NK-92 (cell line): ENCODE measurements around the gene MFSD6.

ENCODE experiments used
- DNase-seq: peaks from one replicate; lab custom pipeline; 2025; ENCODE audit not compliant: unreplicated experiment; lab: John Stamatoyannopoulos, UW

Gene MFSD6

DNA sequence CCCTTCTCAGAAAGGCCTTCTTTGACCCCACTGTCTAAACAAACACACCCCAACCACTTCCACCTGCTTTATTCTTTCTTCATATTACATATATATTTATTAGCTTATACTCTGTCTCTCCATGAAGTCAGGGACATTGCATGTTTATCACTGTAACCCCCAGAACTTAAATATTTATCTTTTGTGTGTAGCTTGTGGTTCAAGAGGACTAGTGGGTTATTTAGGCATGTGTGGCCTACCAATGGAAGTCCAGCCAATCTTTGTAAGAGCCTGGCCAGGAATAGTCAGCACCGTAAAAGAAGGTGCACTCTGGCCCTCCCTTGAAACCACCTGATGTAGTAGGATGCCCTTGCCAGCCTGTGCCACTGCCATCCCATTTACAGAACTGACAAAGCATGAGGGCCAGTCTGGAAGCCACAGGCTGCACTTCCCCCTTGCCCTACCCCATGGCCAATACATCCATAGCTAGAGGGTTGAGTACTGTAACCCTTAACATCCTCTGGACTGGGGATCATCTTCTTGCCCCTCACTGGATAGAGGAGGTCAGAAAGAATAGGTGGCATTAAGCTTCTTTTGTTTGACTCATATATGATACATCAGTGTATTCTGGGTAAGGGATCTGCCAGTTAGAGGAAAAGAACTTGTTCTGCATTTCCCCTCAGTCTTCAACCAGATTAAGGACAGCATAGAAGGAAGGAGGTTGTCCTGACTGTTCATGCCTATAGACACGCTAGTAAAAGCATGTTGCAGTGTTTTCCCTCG is 121.5 kb downstream of the MFSD6 start:
- no peak for DNase-seq

DNA sequence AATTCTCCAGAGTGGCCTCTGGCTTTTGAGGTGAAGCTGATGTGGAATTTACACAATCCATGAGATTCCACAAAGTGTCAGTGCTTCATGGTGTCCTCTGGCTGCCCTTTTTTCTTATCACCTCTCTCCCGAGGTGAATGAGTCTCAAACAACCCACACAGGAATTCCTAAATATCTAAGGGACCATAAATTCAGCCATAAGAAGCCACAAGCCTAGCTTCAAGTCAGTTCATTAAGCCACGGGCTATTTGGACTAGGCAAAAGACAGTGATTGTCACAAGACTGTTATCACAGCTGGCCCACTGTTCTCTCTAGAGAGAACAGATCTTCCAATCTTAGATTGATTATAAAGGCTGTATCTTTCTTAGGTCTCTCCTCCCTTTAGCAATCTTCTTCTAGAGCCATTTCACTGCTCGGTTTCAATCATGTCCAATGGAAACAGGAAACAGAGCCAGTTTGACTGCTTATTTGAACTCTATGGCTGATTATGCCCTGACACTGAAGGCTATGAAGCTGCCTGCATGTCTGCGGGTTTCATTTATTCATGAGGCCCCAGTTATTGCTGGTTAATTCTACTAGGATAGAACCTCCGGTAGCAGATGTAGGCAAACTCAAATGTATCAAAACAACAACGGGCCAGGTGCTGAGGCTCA is 122.2 kb downstream of the MFSD6 start:
- DNase-seq = no peak

DNA sequence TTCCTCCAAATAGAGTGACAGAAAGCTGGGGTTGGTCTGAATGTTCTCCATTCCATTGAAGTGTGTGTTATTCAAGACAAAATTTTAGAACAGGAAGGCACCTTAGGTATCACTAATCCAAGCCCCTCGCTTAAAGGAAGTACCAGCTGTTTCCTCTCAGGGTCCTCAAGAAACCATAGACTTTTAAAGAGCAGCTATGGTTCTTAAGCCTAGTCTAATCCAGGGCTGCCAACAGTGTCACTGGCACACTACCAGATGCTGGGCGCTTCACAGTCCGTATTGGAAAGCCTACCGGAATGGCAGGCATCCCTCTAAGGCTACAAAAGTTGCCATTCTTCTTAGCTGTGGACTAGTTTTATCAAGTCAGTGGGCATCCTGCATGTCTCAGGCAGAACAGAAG is 124.4 kb downstream of the MFSD6 start:
- DNase-seq = no peak

DNA sequence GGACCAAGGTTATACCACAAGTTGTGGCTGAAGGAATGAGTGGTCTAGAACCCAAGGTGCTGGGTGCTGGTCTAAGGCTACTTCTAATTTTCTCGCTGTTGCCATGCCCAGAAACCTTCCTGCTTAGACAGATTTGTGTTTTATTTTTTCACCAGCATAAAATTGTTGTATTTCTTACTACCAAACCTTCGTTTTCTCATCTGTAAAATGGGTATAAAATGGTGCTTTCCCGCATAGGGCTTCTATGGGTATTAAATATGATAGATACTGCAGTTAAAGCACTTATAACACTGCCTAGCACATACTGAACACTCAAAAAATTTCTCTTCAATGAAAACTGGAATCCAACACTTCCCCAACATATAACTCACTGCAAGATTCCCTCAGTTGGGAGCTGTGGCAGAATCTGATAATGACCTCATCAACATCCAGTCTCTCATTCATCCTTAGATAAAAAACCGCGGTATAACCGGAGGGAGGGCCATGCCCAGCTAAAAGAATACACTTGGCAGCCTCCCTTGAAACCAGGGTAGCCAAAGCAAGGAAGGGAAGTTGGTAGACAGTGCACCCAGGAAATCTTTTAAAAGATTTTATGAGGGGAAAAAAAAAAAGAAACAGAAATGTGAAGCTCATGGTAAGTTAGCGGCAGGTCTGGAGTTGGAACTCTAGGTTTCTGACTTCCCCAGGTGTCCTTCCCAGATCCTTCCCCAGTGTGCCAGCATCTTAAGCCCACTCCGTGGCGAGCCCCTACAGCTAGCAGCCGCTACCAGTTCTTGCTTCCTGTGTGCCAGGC is 125.2 kb downstream of the MFSD6 start:
- DNase-seq = no peak

DNA sequence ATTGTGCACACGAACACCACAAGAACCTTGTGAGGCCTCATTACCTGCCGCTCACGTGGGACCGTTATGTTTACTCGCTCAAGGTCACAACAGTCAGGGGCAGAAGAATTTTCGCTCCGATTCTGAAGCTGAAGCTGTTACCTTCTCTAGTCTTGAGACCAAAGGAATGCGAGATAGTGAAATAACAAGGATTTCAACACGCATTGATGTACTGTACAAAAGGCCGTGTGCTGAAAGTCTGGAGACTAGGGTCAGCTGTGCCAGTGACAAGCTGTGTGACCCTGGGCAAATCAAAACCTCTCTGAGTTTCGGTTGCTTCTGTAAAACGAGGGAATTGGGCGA is 125.8 kb downstream of the MFSD6 start:
- no peak for DNase-seq

DNA sequence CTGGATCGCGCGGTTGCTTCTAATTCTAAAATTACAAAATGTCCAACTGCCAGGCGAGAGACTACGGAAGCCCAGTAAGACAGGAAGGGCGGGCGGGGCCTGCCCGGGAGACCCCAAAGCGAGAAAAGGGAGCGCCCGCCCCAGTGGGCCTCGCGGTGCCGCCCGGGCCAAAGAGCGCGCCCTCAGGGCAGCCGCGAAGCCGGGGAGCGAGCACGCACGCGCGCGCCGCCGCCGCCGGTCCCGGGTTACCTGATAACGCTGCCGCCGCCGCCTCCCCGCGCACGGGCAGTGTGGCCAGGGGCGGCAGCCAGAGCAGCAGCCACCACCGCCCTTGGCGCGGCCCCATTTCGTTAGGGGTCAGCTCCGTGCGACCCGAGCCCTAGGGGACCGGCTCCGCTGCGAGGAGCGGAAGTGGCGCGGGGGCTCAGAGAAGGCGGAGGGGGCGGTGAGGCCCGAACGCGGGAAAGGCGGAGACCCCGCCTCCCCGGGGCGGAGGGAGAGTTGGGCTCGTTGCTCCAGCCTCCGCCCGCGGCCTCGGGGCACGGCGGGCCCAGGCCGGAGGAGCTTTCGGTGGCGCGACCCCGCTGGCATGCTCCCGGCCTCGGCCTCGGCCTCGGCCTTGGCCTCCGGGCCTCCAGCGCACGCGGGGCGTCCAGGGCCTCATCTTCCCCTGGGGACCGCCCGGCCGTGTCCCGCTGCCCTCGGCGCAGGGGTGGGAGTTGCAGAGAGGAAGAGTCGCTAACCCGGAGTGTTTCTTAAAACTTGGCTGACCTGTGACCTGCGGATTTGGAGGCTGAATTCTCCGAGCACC is 126.4 kb downstream of the MFSD6 start, which contains the start of gene NEMP2:
Gene NEMP2 (minus strand): TSS at position 413 of the 811 bp plus-strand sequence. CDS start 67 bp downstream, at position 346.
- no peak for DNase-seq

DNA sequence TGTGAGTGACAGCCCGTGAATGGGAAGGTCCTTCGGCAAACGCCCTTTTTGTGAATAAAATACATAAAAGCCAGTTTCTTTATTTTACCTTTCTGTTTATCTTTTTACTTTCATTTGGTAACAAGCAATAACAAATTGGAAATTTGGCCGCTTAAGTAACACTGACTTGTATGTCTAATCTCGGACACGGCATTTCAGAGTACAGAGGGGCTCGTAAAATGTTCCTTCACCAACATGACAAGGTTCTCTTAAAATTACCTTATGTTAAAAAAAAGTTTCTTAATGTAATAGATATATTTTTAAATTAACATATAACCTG is 126.9 kb downstream of the MFSD6 start:
- no peak for DNase-seq

DNA sequence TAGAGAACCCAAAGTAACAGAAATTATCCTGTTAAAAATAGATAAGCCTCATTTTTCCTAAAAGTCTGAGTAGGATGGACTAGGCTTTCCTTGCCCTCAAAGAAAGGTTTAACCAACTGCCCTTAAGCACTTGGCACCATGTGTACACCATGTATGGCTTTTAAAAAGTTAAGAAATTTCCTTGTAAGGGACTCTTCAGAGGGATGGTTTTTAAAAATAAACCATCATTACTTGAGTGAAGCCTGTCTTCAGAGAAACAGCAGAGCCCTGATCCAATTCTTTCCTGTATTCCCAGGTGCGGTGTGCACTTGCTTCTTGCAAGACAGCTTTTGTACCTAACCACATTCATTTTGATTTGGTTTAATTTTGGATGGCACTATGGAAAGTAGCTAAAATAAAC is 127.4 kb downstream of the MFSD6 start:
- no peak for DNase-seq

DNA sequence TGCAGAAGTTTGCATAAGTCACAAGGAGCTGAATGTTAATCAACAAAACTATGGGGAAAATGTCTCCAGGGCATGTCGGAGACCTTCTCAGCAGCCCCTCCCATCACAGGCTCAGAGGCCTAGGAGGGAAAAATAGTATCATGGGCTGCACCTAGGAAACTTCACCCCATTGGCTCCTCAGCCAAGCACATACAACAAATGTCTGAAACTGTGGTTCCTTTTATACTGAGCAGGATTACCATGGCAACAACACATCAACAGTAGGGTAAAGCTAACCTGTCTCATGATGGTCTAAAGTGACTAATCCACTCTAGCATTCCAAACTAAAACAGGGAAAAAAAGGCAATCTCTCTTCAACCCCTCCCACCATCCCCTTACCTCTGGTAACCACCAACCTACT is 129.6 kb downstream of the MFSD6 start:
- DNase-seq = no peak

DNA sequence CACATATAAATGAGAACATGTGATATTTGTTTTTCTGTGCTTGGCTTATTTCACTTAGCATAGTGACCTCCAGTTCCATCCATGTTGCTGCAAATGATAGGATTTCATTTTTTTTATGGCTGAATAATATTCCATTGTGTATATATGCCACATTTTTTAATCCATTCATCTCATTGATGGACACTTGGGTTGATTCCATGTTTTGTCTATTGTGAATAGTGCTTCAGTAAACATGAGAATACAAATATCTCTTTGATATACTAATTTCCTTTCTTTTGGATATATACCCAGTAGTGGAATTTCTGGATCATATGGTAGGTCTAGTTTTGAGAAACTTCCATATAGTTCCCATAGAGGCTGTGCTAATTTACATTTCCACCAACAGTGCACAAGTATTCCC is 130.0 kb downstream of the MFSD6 start:
- no peak for DNase-seq

DNA sequence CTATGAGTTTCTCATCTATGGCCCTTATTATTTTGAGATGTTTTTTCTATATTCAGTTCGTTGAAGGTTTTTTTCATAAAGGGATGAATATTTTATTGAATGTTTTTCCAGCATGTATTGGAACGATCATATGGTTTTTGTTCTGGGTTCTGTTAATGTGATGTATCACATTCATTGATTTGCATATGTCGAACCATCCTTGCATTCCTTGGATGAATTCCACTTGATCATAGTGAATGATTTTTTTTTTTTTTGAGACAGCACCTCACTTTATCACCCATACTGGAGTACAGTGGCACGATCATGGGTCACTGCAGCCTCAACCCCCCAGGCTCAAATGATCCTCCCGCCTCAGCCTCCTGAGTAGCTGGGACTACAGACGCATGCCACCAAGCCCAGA is 131.9 kb downstream of the MFSD6 start:
- DNase-seq = no peak

DNA sequence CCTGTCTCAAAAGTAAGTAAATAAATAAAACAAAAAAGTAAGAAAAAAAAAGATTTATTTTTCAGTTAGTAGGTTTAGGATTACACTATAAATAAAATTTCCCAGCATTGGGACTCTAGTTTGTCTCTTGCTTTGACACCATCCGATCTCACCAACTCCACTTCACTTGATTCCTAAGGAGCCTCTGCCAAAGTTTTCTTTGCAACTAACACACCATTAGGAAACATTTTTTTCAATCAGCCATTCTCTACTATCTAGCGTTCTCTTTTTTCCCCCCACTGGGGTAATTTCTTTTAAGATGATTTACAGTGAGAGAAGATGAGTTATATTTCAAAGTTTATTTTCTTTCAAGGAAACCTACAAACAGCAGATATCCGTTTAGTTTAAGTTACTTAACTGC is 136.9 kb downstream of the MFSD6 start:
- DNase-seq = no peak

DNA sequence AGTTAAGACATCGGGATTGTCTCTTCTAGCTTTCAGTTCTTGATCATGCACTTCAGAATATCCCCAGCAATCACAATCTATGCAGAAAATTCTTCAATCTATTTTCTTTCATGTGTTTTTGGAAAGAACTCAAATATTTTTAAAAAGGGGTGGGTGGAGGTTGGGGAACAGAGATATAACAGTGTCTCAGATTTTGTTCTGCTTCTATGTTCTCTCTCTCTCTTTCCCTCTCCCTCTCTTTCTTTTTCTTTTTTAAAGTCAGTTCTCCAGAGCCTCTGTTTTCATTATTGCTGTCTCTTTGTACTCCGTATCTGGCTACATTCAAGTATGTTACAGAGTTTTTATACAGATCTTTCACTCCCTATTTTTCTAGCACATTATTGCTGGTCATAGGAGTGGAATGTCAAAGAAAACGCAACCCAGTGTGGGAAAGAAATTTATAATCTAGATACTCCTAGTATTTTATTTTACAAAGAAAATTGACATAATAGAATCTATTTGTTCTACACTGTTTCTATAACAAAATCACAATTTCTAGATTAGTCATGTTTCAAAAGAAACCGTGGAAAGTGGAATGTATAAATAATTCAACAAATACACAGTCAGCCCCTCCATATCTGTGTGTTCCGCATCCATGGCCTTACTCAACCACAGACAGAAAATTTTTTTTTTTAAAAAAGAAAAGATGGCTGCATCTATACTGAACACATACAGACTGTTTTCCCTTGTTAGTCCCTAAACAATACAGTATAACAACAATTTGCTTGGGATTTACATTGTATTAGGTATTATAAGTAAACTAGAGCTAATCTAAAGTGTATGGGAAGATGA is 137.6 kb downstream of the MFSD6 start:
- DNase-seq = no peak

DNA sequence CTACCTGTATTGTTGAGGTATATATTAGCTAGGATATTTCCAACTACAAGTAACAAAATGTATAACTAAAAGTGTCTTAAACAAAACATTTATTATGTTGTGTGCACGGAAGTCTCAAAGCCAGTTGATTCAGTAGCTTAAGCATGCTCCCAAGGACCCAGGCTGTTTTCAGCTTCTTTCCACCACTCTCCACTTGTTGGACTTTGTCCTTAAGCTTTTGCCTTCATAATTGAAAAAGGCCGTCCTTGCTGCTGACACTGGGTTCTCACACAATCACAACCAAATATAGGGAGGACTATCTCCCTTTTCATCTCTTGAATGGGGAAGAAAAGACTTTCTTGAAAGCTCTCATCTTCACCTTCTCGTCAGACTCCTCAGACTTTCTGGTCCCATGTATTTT is 138.6 kb downstream of the MFSD6 start:
- no peak for DNase-seq

DNA sequence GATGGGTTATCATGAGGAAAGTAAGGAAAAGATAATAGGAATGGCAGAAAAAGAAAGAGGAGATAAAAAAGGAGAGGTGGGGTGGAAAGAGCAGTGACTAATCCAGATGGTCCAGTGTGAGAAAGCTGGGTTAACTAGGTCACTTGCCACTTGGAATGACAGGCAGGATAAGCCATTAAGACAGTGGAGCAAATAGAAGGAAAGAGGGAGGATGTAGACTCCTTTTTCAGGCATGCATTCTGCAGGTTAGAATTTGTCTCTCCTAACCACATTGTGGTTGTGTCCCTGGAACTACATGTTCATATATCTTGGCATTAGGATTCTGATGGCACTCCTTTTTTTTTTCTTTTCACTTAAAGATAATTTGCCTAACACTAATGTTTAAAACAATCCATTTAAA is 139.7 kb downstream of the MFSD6 start:
- no peak for DNase-seq

DNA sequence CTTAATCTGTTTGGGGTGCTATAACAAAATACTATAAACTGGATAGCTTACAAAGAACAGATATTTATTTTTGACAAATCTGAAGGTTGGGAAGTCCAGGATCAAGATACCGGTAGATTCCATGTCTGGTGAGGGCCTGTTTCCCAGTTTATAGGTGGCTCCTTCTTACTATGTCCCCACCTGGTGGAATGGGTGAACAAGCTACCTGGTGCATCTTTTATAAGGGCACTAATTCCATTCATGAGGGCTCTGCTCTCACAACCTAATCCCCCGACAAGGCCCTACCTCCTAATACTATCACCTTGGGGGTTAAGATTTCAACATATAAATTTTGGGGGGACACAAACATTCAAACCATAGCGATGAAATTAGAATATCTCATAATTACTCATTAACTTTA is 142.0 kb downstream of the MFSD6 start:
- DNase-seq = no peak
